Breast epithelium (tissue), 3 donors: ENCODE data around the gene PROX2.

Experiments
- POLR2AphosphoS5 ChIP-seq, 3 donors: sonication (generic); formaldehyde crosslinking; IDR thresholded peaks; one replicate each; pipeline ENCODE4 v1.6.1; 2017; ENCODE audit warnings: antibody characterized with exemption in 3 of 3
- TF ChIP-seq, protein P1 (sequence below), 3 donors: fragments of 450-650 bp; IDR thresholded peaks; one replicate each; pipeline ENCODE4 v1.5.1; 2016 to 2017; ENCODE audit warnings: antibody characterized with exemption in 3 of 3, mild to moderate bottlenecking in 3 of 3, moderate library complexity in 3 of 3

DNA sequence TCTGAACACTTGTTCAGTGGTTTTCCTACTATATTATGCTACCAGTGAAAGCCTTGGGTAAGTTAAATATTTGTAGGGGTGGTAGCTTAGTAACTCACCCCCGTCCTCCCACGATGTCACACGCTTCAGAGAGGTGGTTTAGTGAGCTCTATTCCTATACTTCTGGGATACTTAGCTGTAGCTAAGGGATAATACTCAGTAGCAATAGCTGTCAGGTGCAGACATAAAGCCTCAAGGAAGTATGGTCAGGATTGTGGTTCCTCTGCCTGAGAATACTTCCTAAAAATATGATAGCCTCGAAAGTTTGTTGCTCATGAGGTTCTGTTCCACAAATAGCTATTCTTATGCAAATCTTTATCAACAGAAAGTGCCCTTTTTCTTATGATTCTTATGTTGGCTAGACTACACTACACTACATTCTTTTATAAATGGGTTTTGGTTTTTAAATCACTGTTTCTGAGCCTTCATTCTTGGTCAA lies 17.7 kb upstream of the PROX2 start:
- TF ChIP-seq, protein P1, sequence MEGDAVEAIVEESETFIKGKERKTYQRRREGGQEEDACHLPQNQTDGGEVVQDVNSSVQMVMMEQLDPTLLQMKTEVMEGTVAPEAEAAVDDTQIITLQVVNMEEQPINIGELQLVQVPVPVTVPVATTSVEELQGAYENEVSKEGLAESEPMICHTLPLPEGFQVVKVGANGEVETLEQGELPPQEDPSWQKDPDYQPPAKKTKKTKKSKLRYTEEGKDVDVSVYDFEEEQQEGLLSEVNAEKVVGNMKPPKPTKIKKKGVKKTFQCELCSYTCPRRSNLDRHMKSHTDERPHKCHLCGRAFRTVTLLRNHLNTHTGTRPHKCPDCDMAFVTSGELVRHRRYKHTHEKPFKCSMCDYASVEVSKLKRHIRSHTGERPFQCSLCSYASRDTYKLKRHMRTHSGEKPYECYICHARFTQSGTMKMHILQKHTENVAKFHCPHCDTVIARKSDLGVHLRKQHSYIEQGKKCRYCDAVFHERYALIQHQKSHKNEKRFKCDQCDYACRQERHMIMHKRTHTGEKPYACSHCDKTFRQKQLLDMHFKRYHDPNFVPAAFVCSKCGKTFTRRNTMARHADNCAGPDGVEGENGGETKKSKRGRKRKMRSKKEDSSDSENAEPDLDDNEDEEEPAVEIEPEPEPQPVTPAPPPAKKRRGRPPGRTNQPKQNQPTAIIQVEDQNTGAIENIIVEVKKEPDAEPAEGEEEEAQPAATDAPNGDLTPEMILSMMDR (IDR thresholded peaks at IDR 0.05) = no peak
- TF ChIP-seq POLR2AphosphoS5 (IDR thresholded peaks at IDR 0.05) = no peak
